Measurements from ENCODE around the gene STARD3NL. TPM values are rescaled to one million over a fixed set of nuclear protein-coding genes. Genes with fewer than 3 reads are reported as not detected.

Gene STARD3NL, protein sequence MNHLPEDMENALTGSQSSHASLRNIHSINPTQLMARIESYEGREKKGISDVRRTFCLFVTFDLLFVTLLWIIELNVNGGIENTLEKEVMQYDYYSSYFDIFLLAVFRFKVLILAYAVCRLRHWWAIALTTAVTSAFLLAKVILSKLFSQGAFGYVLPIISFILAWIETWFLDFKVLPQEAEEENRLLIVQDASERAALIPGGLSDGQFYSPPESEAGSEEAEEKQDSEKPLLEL
- total RNA-seq, result 53.8 TPM
- long read RNA-seq, transcript STARD3NL-201 (9 exons, 1,728 nt), result major isoform, 92 of 120 reads
- long read RNA-seq, transcript STARD3NL-202 (10 exons, 1,365 nt), result minor isoform, 8 of 120 reads
- long read RNA-seq, transcript STARD3NL-204 (8 exons, 1,341 nt), result minor isoform, 7 of 120 reads
- long read RNA-seq, partial matches to known transcripts, result 4 of 120 reads
- long read RNA-seq, other reads (novel, unspliced or antisense), result 9 of 120 reads

DNA sequence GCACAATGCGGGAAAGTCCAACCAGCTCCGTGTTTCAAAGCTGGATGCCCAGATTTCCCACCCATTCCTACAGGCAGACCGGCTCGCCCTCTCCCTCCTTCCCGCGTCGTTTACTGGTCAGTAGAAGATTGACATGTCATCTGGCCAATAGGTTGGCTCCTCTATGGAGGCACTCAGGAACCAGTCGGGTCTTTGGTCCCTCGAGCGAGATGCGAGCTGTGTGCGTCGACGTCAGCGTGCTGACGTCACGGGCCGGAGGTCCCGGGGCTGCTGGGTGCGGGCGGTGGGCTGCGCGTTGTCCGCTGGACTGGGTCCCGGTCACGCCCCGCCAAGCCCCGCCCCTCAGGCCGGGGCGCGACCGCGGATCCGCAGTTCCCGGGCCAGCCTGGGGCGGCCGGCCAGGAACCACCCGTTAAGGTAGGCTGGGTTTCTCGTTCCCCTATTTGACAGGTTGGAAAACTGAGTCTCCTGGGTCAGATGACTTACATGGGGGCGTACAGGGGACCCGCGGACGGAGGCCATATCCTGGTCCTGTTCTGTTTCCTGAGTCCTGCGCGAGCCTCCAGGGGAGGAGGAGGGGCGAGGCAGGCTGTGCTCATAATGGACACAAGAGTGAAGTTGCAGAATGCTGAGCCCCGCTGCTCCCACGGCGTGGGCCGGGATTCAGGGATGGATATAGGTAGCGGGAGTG lies at the start of gene STARD3NL:
STARD3NL (plus strand) TSS at position 242 of the 691 bp plus-strand sequence. CDS start 29,260 bp downstream, outside the sequence.
- Histone ChIP-seq H3K27me3 (no peaks in the 10 kb centered on the region), H3K27ac (peak within 1 kb of the TSS; percentile 91), H3K4me3 (peak within 1 kb of the TSS; percentile 85), H3K9me3 (no peaks in the 10 kb centered on the region), H3K36me3 (no peaks in the 10 kb centered on the region), H3K4me1 (peaks cover 33% of the 10 kb centered on the region)
- DNase-seq (peak; percentile 97), ATAC-seq (peak; percentile 99)
- intact Hi-C loops (cut with DNase I), result no loop called here
- TF ChIP-seq, protein P1, sequence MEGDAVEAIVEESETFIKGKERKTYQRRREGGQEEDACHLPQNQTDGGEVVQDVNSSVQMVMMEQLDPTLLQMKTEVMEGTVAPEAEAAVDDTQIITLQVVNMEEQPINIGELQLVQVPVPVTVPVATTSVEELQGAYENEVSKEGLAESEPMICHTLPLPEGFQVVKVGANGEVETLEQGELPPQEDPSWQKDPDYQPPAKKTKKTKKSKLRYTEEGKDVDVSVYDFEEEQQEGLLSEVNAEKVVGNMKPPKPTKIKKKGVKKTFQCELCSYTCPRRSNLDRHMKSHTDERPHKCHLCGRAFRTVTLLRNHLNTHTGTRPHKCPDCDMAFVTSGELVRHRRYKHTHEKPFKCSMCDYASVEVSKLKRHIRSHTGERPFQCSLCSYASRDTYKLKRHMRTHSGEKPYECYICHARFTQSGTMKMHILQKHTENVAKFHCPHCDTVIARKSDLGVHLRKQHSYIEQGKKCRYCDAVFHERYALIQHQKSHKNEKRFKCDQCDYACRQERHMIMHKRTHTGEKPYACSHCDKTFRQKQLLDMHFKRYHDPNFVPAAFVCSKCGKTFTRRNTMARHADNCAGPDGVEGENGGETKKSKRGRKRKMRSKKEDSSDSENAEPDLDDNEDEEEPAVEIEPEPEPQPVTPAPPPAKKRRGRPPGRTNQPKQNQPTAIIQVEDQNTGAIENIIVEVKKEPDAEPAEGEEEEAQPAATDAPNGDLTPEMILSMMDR (IDR thresholded peaks at IDR 0.05), result no peak

DNA sequence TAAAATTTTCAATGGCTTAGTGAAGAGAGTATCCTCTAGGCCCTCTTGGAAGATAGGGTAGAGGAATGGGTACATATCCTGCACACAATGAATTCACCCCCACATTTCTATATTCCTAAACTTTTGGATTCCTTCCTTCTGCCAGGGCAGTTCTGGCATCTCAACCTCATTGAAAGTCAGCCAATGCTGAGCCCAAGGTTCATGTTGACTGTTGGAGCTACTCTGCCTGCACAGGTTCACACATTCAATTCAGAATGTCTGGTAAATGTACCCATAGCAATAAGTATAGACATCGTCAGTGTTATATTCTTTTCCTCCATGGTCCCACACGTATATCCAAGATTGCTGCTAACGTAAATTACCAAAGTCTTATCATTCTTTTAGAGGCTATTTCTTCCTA lies 48.9 kb upstream of the STARD3NL start:
- Histone ChIP-seq H3K36me3 (no peaks in the 10 kb centered on the region), H3K27ac (no peak overlapping the region), H3K9me3 (no peaks in the 10 kb centered on the region), H3K27me3 (no peaks in the 10 kb centered on the region), H3K4me1 (no peaks in the 10 kb centered on the region), H3K4me3 (no peak overlapping the region)
- DNase-seq (no peak), ATAC-seq (no peak)
- intact Hi-C loops (cut with DNase I), result no loop called here
- TF ChIP-seq, protein P1 (IDR thresholded peaks at IDR 0.05), result no peak

DNA sequence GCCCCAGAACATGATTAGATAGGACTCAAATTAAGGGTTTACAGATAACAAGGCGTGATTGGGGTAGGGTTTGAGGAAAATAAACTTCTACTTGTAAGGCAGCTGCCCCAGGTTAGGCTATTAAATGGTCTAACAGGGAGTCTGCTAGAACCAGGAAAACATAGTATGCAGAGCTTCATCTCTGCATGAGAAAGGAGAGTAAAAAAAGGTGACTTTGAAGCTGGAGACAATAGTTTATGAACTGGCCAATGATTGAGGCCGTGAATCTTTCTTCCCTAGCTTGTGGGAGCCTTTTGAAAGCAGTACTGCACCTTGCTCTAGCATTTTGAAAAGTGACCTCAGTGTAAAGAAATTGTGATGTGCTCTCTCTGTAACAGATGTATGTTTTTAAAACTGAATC lies 48.5 kb upstream of the STARD3NL start:
- TF ChIP-seq, protein P1 (IDR thresholded peaks at IDR 0.05), result no peak
- no peak for ATAC-seq
- no peaks in the 10 kb centered on the region for H3K4me1 ChIP-seq
- no peak overlapping the region for H3K27ac ChIP-seq
- no peaks in the 10 kb centered on the region for H3K27me3 ChIP-seq
- intact Hi-C loops (cut with DNase I), result no loop called here
- H3K36me3 ChIP-seq, result no peaks in the 10 kb centered on the region
- no peaks in the 10 kb centered on the region for H3K9me3 ChIP-seq
- H3K4me3 ChIP-seq, result no peak overlapping the region
- no peak for DNase-seq

DNA sequence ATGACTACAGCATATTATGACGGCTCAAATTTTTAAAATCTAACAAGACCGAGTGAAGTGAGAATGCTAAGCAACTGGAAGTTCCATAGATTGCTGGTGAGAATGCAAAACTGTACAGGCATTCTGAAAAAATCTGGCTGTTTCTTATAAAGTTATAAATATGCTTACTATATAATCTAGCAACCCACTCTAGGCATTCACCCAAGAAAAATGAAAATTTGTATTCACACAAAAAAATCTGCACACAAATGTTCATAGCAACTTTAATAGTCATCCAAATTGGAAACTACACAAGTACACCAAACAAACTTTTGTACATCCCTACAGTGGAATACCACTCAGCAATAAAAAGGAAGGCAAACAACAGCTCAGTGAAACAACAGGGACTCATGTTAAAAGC lies 39.9 kb upstream of the STARD3NL start:
- no peak for DNase-seq
- Histone ChIP-seq H3K9me3 (no peaks in the 10 kb centered on the region), H3K36me3 (no peaks in the 10 kb centered on the region), H3K4me3 (no peak overlapping the region), H3K27me3 (no peaks in the 10 kb centered on the region), H3K27ac (no peak overlapping the region), H3K4me1 (no peaks in the 10 kb centered on the region)
- TF ChIP-seq, protein P1 (IDR thresholded peaks at IDR 0.05), result no peak
- no peak for ATAC-seq
- intact Hi-C loops (cut with DNase I), result no loop called here

DNA sequence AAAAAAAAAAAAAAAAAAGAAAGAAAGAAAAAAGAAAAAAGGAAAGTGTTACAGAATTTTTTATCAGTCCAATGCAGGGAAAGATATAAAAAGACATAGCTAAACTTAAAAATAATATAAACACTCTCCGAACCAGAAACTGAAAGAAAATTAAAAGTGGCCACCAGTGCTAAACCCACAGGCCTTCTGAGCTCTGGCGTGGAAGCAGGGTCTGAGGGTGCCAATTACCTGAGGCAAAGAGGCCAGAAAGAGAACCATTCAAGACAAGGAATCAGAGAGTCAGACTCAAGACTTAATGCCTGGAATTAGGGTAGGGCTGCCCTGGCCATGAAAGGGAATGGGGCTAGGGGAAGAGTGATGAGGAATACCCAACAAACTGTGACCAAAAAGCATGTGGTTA lies 36.9 kb upstream of the STARD3NL start:
- intact Hi-C loops (cut with DNase I), result no loop called here

More for the DNA sequence above, 36.9 kb upstream of the STARD3NL start:
- no peaks in the 10 kb centered on the region for H3K27me3 ChIP-seq
- ATAC-seq (no peak), DNase-seq (no peak)
- TF ChIP-seq, protein P1 (IDR thresholded peaks at IDR 0.05), result no peak
- no peaks in the 10 kb centered on the region for H3K9me3 ChIP-seq
- H3K36me3 ChIP-seq, result no peaks in the 10 kb centered on the region
- no peaks in the 10 kb centered on the region for H3K4me1 ChIP-seq
- H3K4me3 ChIP-seq, result no peak overlapping the region
- H3K27ac ChIP-seq, result no peak overlapping the region

Measured in upper lobe of right lung (tissue), 1 donor.